ENCODE measurements around the gene MDM2. TPM values are rescaled to one million over a fixed set of nuclear protein-coding genes. Genes with fewer than 3 reads are reported as not detected.

Gene MDM2
- total RNA-seq, 2 donors from 2014 or later: 102 to 137 TPM

DNA sequence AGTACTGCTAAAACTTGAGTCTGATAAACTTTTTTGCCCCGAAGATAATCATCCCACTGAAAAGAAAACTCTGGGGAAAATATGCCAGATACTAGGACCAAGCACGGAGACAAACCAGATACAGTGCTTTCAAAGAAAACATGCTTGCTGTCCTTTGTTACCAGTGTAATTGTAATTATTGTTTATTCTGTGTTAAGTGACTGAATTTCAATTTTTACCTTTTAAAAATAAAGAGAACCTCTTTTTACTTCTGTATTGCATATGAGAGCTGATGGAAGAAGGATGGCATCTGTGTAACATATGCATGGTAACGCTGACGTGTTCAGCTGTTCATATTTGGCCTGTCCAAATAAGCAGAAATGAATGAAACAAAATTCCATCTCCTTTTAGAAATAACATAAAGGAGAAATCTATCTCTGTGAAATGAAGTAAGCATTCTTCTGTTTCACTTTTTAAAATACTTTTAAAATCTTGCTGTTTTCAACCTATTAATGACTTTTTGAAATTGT, 39.5 kb upstream of the MDM2 start:
- Mint-ChIP-seq H3K27ac (no peak overlapping the region), H3K4me3 (no peak overlapping the region), H3K9me3 (no peaks in the 10 kb centered on the region), H3K36me3 (ENCODE audit: low read depth) (peaks cover 25% of the 10 kb centered on the region), H3K4me1 (no peaks in the 10 kb centered on the region), H3K27me3 (ENCODE audit: insufficient read depth) (no peaks in the 10 kb centered on the region)
- no peaks in the 10 kb centered on the region for H3K4me1 ChIP-seq (ENCODE audit: control insufficient read depth, insufficient read depth, low read length)
- H3K36me3 ChIP-seq (ENCODE audit: control insufficient read depth, insufficient read depth, low read length): peaks cover 19% of the 10 kb centered on the region
- no peaks in the 10 kb centered on the region for H3K27me3 ChIP-seq (ENCODE audit: control insufficient read depth, insufficient read depth, low read length, poor library complexity, severe bottlenecking)
- WGBS, 2 experiments (ENCODE audit: insufficient coverage in 1 of 2, insufficient read length in 1 of 2): 87 to 100% methylated on average over 3 to 4 of the region's 4 CpGs
- DNase-seq: no peak
- H3K9ac ChIP-seq (ENCODE audit: extremely low read depth, low read length, poor library complexity, severe bottlenecking): no peak overlapping the region
- TF ChIP-seq, protein P1, sequence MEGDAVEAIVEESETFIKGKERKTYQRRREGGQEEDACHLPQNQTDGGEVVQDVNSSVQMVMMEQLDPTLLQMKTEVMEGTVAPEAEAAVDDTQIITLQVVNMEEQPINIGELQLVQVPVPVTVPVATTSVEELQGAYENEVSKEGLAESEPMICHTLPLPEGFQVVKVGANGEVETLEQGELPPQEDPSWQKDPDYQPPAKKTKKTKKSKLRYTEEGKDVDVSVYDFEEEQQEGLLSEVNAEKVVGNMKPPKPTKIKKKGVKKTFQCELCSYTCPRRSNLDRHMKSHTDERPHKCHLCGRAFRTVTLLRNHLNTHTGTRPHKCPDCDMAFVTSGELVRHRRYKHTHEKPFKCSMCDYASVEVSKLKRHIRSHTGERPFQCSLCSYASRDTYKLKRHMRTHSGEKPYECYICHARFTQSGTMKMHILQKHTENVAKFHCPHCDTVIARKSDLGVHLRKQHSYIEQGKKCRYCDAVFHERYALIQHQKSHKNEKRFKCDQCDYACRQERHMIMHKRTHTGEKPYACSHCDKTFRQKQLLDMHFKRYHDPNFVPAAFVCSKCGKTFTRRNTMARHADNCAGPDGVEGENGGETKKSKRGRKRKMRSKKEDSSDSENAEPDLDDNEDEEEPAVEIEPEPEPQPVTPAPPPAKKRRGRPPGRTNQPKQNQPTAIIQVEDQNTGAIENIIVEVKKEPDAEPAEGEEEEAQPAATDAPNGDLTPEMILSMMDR (conservative IDR thresholded peaks at IDR 0.05): no peak
- no peak overlapping the region for H3K4me3 ChIP-seq (ENCODE audit: low read length)
- H3K27ac ChIP-seq (ENCODE audit: low read depth, low read length): no peak overlapping the region
- no peaks in the 10 kb centered on the region for H3K9me3 ChIP-seq (ENCODE audit: control insufficient read depth, low read length)

DNA sequence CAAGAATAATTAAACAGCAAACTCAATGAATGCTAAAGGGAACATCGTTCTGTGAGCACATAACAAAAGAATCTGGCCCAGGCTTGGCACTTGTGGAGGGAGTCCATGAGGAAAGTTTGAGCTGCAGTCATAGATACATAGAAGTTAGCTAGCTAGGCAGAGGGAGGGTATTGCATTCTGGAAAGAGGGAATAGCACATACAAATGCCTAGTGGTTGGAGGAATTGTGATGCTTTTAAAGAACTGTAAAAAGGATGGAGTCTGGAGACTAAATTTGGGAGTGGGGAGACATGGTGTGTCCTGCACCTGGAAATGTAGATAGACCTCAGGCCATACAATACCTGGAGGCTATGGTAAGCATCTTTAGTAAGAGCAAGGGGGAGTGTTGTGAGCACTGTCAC, 38.0 kb upstream of the MDM2 start:
- Mint-ChIP-seq H3K4me1 (no peaks in the 10 kb centered on the region), H3K36me3 (ENCODE audit: low read depth) (peaks cover 12% of the 10 kb centered on the region), H3K9me3 (no peaks in the 10 kb centered on the region), H3K27ac (no peak overlapping the region), H3K27me3 (ENCODE audit: insufficient read depth) (no peaks in the 10 kb centered on the region), H3K4me3 (no peak overlapping the region)
- Histone ChIP-seq H3K27ac (ENCODE audit: low read depth, low read length) (no peak overlapping the region), H3K27me3 (ENCODE audit: control insufficient read depth, insufficient read depth, low read length, poor library complexity, severe bottlenecking) (no peaks in the 10 kb centered on the region), H3K4me1 (ENCODE audit: control insufficient read depth, insufficient read depth, low read length) (no peaks in the 10 kb centered on the region), H3K9me3 (ENCODE audit: control insufficient read depth, low read length) (no peaks in the 10 kb centered on the region), H3K9ac (ENCODE audit: extremely low read depth, low read length, poor library complexity, severe bottlenecking) (no peak overlapping the region), H3K36me3 (ENCODE audit: control insufficient read depth, insufficient read depth, low read length) (peaks cover 7% of the 10 kb centered on the region), H3K4me3 (ENCODE audit: low read length) (no peak overlapping the region)
- WGBS, 2 experiments (ENCODE audit: insufficient coverage in 1 of 2, insufficient read length in 1 of 2): 90 to 92% methylated on average over 1 of the region's 1 CpG
- DNase-seq: no peak
- TF ChIP-seq, protein P1 (conservative IDR thresholded peaks at IDR 0.05): no peak

DNA sequence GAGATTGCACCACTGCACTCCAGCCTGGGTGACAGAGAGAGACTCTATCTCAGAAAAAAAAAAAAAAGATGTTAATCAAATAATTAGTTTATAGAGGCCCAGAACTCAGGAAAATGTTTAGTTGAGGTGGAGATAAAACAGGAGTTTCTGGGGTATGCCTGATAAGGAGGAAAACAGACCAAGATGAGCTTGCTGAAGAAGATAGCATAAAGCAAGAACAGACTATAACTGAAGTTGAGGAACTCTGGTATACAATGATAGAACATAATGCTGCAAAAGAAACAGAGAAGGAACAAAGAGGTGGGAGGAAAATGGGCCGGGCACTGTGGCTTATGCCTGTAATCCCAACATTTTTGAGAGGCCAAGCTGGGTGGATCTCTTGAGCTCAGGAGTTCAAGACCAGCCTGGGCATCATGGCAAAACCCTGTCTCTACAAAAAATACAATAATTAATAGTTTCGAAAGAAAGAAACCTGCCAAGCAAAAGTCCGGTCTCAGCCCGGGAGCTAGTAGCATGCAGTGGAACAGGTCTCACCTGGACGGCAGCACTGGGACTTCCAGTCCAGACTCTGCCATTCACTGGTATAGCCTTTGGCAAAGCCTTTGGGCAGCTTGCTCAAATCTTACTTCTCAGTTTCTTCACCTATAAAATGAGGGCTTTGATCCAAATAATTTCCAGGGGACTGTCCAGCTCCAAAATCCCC, 36.6 kb upstream of the MDM2 start:
- no peaks in the 10 kb centered on the region for H3K27me3 Mint-ChIP-seq (ENCODE audit: insufficient read depth)
- H3K9ac ChIP-seq (ENCODE audit: extremely low read depth, low read length, poor library complexity, severe bottlenecking): no peak overlapping the region
- H3K4me3 ChIP-seq (ENCODE audit: low read length): no peak overlapping the region
- TF ChIP-seq, protein P1 (conservative IDR thresholded peaks at IDR 0.05): no peak
- H3K4me1 ChIP-seq (ENCODE audit: control insufficient read depth, insufficient read depth, low read length): no peaks in the 10 kb centered on the region
- H3K9me3 ChIP-seq (ENCODE audit: control insufficient read depth, low read length): no peaks in the 10 kb centered on the region
- H3K4me3 Mint-ChIP-seq: no peak overlapping the region
- no peak overlapping the region for H3K27ac ChIP-seq (ENCODE audit: low read depth, low read length)
- H3K4me1 Mint-ChIP-seq: no peaks in the 10 kb centered on the region
- 93 to 97% methylated on average over 5 of the region's 5 CpGs for WGBS, 2 experiments (ENCODE audit: insufficient coverage in 1 of 2, insufficient read length in 1 of 2)
- H3K36me3 ChIP-seq (ENCODE audit: control insufficient read depth, insufficient read depth, low read length): peaks cover 6% of the 10 kb centered on the region
- no peaks in the 10 kb centered on the region for H3K27me3 ChIP-seq (ENCODE audit: control insufficient read depth, insufficient read depth, low read length, poor library complexity, severe bottlenecking)
- peaks cover 6% of the 10 kb centered on the region for H3K36me3 Mint-ChIP-seq (ENCODE audit: low read depth)
- no peak for DNase-seq
- H3K9me3 Mint-ChIP-seq: no peaks in the 10 kb centered on the region
- no peak overlapping the region for H3K27ac Mint-ChIP-seq

All from endodermal cell (in vitro differentiated cells).